MM.1S (cell line): ENCODE results near the gene CCN2.

Experiments
- DNase-seq: peaks from one replicate; pipeline ENCODE4 v3.0.0-alpha.2; 2015
- H2AFZ ChIP-seq: fragments of 300-600 bp; sonication (generic); 2 replicates; pipeline ENCODE4 v1.6.0; 2016; ENCODE audit warnings: antibody characterized with exemption, low read length
- H3F3A ChIP-seq: fragments of 300-600 bp; sonication (generic); 2 replicates; pipeline ENCODE4 v1.6.1; 2016; ENCODE audit warnings: mild to moderate bottlenecking, antibody characterized with exemption, low read length, moderate library complexity, mixed read lengths; ENCODE audit not compliant: insufficient read depth
- H3K27ac ChIP-seq: fragments of 300-600 bp; sonication (generic); 2 replicates; pipeline ENCODE4 v1.5.1; 2016; ENCODE audit warnings: mild to moderate bottlenecking, low read length
- H3K27me3 ChIP-seq: fragments of 300-600 bp; sonication (generic); replicated peaks from 2 replicates; pipeline ENCODE4 v1.6.0; 2016; ENCODE audit warnings: low read length; ENCODE audit not compliant: insufficient read depth
- H3K36me3 ChIP-seq: fragments of 300-600 bp; sonication (generic); replicated peaks from 2 replicates; pipeline ENCODE4 v1.6.1; 2016; ENCODE audit warnings: mild to moderate bottlenecking, low read length, mixed read lengths; ENCODE audit not compliant: insufficient read depth
- H3K4me1 ChIP-seq: fragments of 300-600 bp; sonication (generic); 2 replicates; pipeline ENCODE4 v1.6.1; 2016; ENCODE audit warnings: low read length, mixed read lengths
- H3K4me2 ChIP-seq: fragments of 300-600 bp; sonication (generic); 2 replicates; pipeline ENCODE4 v1.6.0; 2016; ENCODE audit warnings: low read depth, low read length
- H3K4me3 ChIP-seq: fragments of 300-600 bp; sonication (generic); 2 replicates; pipeline ENCODE4 v1.5.1; 2016; ENCODE audit warnings: low read length, mixed read lengths
- H3K79me2 ChIP-seq: fragments of 300-600 bp; sonication (generic); 2 replicates; pipeline ENCODE4 v1.6.1; 2016; ENCODE audit warnings: mixed run types, low read length, mixed read lengths
- H3K9ac ChIP-seq: fragments of 300-600 bp; sonication (generic); 2 replicates; pipeline ENCODE4 v1.6.1; 2016; ENCODE audit warnings: low read length, mixed read lengths
- H3K9me2 ChIP-seq: fragments of 300-600 bp; sonication (generic); replicated peaks from 2 replicates; pipeline ENCODE4 v1.6.1; 2016; ENCODE audit warnings: mild to moderate bottlenecking, low read length, mixed read lengths; ENCODE audit not compliant: insufficient read depth
- H3K9me3 ChIP-seq: fragments of 300-600 bp; sonication (generic); replicated peaks from 2 replicates; pipeline ENCODE4 v1.6.1; 2016; ENCODE audit warnings: mild to moderate bottlenecking, low read length, mixed read lengths; ENCODE audit not compliant: insufficient read depth
- H4K20me1 ChIP-seq: fragments of 300-600 bp; sonication (generic); 2 replicates; pipeline ENCODE4 v1.6.1; 2016; ENCODE audit warnings: mild to moderate bottlenecking, low read length, moderate library complexity, mixed read lengths; ENCODE audit not compliant: insufficient read depth
- EZH2 ChIP-seq: fragments of 300-600 bp; sonication (generic); optimal IDR thresholded peaks from 2 replicates; pipeline ENCODE3; 2017; ENCODE audit warnings: low read depth, mild to moderate bottlenecking, antibody characterized with exemption, low read length, mixed read lengths
- EZH2phosphoT487 ChIP-seq: fragments of 300-600 bp; sonication (generic); IDR thresholded peaks from 2 replicates; pipeline ENCODE4 v1.6.1; 2018; ENCODE audit warnings: antibody characterized with exemption, low read length
- TF ChIP-seq, protein P1 (sequence below): fragments of 300-600 bp; sonication (generic); IDR thresholded peaks from 2 replicates; pipeline ENCODE4 v1.5.1; 2016; ENCODE audit warnings: antibody characterized with exemption, low read length, mixed read lengths

The CCN2 gene

DNA sequence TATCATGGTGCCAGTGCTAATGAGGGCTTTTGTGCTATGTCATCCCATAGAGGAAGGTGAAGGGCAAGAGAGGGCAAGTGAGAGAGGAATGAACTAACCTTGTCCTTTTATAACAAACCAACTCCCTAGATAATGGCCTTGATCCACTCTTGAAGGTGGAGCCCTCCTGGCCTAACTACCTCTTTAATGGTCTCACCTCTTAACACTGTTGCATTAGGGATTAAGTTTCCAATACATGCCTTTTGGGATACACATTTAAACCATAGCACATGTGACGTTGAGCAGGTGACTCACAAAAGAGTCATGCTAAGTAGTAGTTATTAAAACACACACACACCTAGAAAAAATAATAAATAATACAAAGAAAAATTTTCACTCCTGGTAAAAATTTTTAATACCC lies 36.9 kb downstream of the CCN2 start:
- H3K36me3 ChIP-seq, result no peaks in the 10 kb centered on the region
- no peaks in the 10 kb centered on the region for H3K27me3 ChIP-seq
- no peak overlapping the region for H2AFZ ChIP-seq
- no peak overlapping the region for H3K9ac ChIP-seq
- no peak for TF ChIP-seq EZH2
- TF ChIP-seq, protein P1, sequence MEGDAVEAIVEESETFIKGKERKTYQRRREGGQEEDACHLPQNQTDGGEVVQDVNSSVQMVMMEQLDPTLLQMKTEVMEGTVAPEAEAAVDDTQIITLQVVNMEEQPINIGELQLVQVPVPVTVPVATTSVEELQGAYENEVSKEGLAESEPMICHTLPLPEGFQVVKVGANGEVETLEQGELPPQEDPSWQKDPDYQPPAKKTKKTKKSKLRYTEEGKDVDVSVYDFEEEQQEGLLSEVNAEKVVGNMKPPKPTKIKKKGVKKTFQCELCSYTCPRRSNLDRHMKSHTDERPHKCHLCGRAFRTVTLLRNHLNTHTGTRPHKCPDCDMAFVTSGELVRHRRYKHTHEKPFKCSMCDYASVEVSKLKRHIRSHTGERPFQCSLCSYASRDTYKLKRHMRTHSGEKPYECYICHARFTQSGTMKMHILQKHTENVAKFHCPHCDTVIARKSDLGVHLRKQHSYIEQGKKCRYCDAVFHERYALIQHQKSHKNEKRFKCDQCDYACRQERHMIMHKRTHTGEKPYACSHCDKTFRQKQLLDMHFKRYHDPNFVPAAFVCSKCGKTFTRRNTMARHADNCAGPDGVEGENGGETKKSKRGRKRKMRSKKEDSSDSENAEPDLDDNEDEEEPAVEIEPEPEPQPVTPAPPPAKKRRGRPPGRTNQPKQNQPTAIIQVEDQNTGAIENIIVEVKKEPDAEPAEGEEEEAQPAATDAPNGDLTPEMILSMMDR, result no peak
- TF ChIP-seq EZH2phosphoT487, result no peak
- no peaks in the 10 kb centered on the region for H3K79me2 ChIP-seq
- peaks cover 40% of the 10 kb centered on the region for H3K4me1 ChIP-seq
- H3F3A ChIP-seq, result peaks cover 25% of the 10 kb centered on the region
- DNase-seq, result no peak
- no peak overlapping the region for H3K4me2 ChIP-seq
- H4K20me1 ChIP-seq, result no peaks in the 10 kb centered on the region
- no peak overlapping the region for H3K4me3 ChIP-seq
- no peaks in the 10 kb centered on the region for H3K9me3 ChIP-seq
- H3K27ac ChIP-seq, result no peak overlapping the region
- no peaks in the 10 kb centered on the region for H3K9me2 ChIP-seq

DNA sequence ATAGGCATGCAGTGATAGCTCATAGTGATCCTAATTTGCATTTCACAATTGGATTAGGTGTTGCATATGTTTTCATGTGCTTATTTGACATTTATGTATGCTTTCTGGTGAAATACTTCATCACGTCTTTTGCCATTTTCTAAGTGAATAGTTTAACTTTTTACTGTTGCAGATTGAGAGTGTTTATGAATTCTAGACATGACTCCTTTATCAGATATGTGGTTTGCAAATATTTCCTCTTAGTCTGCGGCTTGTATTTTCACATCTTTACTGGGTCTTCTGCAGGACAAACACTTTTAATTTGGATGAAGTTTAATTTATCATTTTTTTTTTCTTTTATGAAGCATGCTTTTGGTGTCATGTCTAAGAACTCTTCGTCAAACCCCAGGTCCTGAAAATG lies 39.2 kb downstream of the CCN2 start:
- TF ChIP-seq, protein P1, result no peak
- no peak for TF ChIP-seq EZH2
- no peak for TF ChIP-seq EZH2phosphoT487
- H2AFZ ChIP-seq, result no peak overlapping the region
- peaks cover 19% of the 10 kb centered on the region for H3K4me1 ChIP-seq
- peaks cover 8% of the 10 kb centered on the region for H3F3A ChIP-seq
- no peaks in the 10 kb centered on the region for H3K36me3 ChIP-seq
- H3K27me3 ChIP-seq, result no peaks in the 10 kb centered on the region
- H3K9ac ChIP-seq, result no peak overlapping the region
- no peaks in the 10 kb centered on the region for H3K9me2 ChIP-seq
- H3K79me2 ChIP-seq, result no peaks in the 10 kb centered on the region
- H3K9me3 ChIP-seq, result no peaks in the 10 kb centered on the region
- no peak for DNase-seq
- H4K20me1 ChIP-seq, result no peaks in the 10 kb centered on the region
- no peak overlapping the region for H3K4me3 ChIP-seq
- H3K4me2 ChIP-seq, result no peak overlapping the region
- H3K27ac ChIP-seq, result no peak overlapping the region

DNA sequence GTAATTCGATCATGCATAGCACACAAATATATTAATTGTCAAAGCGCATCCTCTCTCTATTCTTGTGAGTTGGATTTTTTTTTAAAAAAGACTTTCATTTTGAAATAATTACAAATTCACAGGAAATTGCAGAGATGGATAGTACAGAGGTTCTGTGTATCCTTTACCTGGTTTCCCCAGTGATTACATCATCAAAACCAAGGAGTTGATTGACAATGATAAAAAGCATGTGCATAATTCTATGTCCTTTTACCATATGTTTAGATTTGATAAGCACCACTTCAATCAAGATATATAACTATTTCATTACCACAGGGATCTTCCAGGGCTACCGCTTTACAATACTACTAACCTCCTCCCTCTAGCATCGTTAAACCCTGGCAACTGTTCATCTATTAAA lies 40.2 kb downstream of the CCN2 start:
- H3K4me1 ChIP-seq, result peaks cover 9% of the 10 kb centered on the region
- no peaks in the 10 kb centered on the region for H4K20me1 ChIP-seq
- H3K27me3 ChIP-seq, result no peaks in the 10 kb centered on the region
- no peak overlapping the region for H3K4me3 ChIP-seq
- TF ChIP-seq, protein P1, result no peak
- TF ChIP-seq EZH2phosphoT487, result no peak
- TF ChIP-seq EZH2, result no peak
- H3K9ac ChIP-seq, result no peak overlapping the region
- no peak for DNase-seq
- H3K36me3 ChIP-seq, result no peaks in the 10 kb centered on the region
- H3K79me2 ChIP-seq, result no peaks in the 10 kb centered on the region
- H3F3A ChIP-seq, result no peaks in the 10 kb centered on the region
- no peak overlapping the region for H2AFZ ChIP-seq
- no peaks in the 10 kb centered on the region for H3K9me3 ChIP-seq
- no peak overlapping the region for H3K27ac ChIP-seq
- H3K4me2 ChIP-seq, result no peak overlapping the region
- no peaks in the 10 kb centered on the region for H3K9me2 ChIP-seq
